Smooth muscle cell of the brain vasculature (primary cell): ENCODE results near the gene TRPM3.

ENCODE experiments used
- DNase-seq: peaks from one replicate; pipeline ENCODE4 v3.0.0-alpha.2; 2012; ENCODE audit warnings: low read depth, low spot score

Gene TRPM3

GRCh38 chr9:70893580-70894122 lies 227.8 kb downstream of the TRPM3 start:
- DNase-seq: no peak

DNA sequence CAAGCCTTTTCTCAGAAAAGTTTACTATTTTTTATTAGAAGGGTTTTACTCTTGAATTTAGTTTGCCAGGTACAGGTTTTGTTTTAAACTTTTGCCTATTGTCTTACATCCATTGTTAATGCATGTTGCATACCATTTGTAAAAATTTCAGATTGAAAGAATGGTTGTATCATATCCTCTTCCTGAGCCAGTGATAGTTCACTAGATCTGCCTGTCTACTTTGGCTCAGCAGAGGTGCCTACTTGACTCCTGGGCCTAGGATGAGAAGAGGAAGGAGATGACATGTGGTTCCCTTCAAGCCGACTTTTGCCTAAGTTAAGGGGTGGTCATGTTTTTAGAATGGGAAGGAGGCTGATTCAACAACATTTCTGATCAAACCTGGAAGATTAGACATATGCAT lies 232.9 kb downstream of the TRPM3 start:
- no peak for DNase-seq

DNA sequence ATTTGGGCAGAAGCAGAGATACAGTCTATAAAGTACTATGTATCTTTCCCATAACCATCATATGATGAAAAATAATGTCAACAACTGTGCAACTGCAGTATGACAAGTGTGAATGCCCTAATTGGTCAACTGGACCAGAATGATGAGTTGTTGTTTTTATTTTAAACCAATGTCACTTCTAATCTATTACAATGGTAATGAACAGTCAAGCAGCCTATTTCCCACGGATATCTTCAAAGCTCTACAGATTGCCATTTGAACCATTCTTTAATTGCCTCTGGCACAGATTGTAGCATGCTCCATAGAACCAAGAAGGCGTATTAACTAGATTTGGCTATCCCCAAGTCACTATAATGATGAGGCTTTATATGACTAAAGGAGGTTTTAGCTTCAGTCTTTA lies 233.6 kb downstream of the TRPM3 start:
- no peak for DNase-seq

DNA sequence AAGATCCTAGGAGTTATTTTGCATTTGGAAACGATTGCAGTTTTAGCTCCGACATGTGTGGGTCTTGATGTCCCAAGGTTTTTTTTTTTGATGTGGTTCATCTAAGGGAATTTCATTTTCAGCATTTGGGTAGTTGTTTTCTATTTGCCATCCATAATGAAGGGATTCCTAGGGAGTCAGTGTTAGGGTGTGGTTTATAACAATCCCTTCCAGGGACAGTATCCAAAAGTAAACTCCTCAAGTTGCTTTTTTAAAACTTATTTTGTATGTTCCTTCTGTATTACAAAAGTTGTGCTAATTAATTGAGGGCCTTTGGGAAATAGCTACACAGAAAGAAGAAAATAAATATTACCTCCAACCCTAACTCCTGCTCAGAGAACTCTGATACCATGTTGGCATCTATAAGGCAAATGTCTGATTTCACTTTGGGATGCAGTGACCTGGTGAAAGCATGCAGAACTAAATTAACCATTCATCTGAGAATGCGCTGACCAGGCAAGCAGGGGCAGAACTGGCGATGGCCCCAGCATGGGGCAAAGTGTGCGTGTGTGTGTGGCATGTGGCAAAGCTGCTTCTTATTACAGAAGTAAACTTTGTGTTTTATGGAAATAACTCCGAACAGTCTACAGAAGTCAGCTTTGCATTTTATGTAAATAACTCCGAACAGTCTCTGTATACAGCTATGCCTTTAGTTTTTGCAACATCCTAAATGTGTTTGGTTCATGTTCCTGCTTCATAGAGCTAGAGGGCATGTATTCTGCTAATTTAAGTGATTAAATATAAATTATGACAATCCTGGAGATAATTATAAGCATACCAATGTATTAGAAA lies 237.2 kb downstream of the TRPM3 start:
- no peak for DNase-seq

- DNase-seq: no peak
Observed at GRCh38 chr9:70883056-70883455, 238.4 kb downstream of the TRPM3 start.

DNA sequence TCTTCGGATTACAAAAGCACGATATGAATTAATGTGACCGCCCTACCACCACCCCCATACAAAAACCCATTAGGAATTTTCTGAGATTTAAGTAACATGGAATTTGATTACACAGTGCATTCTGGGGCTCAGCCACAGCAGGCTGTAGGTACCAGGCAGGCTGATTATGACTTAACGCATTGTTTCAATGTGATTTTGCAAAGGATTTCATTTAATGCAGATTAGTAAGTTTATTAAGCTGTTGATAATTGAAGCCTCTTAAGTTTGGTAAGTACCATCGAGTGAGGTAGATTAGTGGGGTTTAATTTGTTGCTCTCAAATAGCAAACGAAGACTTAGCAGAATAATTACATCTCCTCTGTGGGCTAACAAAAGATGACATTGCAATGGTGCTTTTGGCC lies 240.1 kb downstream of the TRPM3 start:
- DNase-seq: no peak

GRCh38 chr9:70880535-70880934 lies 240.9 kb downstream of the TRPM3 start:
- no peak for DNase-seq

DNA sequence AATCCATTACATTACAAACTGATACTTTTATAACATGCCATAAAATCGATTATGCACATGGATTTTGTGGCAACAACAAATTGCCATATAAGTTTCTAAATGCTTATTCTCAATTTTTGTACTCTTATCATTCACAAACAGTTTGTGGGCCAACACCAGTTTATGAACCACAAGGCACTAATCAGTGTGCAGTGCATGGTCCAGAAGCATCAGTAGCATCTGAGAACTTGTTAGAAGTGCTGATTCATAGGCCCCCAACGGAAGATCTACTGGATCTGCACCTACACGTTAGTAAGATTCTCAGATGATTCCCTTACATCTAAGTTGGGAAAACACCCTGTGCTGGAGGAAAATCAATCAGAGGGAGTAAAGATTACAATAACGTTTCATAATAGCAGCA lies 242.8 kb downstream of the TRPM3 start:
- no peak for DNase-seq

- DNase-seq: no peak
Observed at GRCh38 chr9:70874451-70874850, 247.0 kb downstream of the TRPM3 start.

DNA sequence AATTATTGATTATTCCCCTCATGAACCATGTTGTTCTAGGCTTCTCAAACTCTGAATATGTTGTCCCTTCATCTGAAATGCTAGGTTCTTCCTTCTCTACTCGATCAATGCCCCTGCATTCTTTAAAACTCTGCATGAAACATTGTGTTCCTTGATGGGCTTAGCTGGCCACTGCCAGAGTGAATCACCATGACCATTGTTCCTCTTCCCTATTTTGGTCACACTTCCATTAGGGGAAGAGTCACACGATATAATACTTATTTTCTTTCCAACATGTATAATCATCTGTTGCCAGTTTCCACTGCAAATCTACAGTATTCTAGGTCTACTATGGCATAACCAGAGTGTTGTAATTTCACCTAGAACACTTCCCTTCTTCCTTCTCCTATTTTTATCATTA lies 247.9 kb downstream of the TRPM3 start:
- DNase-seq: no peak

- no peak for DNase-seq
Observed at GRCh38 chr9:70868661-70869652, 252.5 kb downstream of the TRPM3 start.

DNA sequence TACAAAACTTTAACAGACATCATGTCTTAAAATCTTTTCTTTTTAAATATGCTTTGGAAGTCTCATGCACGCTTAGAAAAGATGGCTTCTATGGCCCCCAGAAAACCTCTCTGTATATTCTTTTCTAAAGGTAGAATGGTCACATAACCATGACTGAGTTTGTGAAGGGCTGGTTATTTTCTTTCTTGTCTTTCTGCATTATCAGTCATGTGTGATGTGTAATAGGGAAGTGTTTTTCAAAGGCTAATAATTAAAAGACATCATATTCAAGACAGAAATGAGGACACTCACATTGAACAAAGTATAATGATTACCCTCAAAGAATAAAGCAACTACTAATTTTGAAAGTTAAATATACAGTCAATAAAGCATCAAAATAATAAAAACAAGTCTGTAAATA lies 253.4 kb downstream of the TRPM3 start:
- DNase-seq: no peak

DNA sequence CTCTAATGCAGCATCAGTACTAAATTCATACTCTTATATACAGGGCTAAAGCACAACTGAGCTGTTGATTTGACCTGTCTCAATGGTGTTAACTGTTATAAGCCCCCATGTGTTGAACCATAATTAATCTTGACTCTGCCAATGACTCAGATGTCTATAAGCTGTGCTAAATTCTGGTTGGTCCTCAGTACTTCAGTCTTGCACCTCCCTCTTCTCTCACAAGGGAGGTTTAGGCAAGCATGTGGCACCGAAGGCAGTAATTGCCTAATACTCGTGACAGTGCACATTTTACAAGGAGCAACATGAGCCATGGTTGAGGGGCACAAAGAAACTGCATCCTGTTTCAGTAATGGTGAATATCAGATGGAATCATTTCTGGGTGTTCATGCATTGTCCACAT lies 255.9 kb downstream of the TRPM3 start:
- DNase-seq: no peak

- DNase-seq: no peak
Observed at GRCh38 chr9:70861797-70862196, 259.6 kb downstream of the TRPM3 start.

DNA sequence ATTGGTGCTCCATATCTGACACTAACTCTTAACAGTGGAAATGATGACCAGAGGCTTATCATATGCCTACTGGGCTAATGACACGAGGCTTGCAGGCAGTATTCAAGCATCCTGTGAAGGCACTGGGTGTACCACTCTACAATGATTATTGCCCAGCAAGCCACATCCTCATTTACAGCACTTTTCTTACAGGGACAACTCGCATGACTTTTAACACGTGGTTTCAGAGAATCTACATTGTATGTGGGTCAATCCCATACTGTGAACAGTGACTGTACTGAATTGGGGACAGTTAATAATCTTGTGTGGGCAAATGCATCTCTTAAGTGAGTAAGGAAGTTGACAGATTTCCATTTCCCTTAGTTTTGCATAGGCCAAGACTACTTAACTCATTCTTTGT lies 260.0 kb downstream of the TRPM3 start:
- DNase-seq: no peak

GRCh38 chr9:70859694-70860093 lies 261.7 kb downstream of the TRPM3 start:
- DNase-seq: no peak

DNA sequence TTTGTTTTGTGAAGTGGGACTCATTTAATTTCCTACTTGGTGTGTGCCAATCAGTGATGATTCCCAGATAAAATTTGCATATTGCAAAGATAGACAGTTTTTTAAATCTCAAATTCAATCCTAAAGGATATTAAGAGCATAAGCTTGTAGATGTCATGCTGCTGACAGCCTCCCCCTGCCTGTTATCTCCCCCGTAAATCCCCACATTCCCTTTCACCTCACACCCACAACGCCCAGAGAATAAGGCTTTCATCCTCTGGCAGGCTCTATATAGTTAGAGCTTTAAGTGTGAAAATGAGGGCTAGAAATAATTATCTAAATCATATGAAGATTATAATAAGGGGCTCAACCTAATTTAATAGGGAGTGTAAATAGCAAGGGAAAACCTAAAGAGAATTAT lies 265.0 kb downstream of the TRPM3 start:
- no peak for DNase-seq

DNA sequence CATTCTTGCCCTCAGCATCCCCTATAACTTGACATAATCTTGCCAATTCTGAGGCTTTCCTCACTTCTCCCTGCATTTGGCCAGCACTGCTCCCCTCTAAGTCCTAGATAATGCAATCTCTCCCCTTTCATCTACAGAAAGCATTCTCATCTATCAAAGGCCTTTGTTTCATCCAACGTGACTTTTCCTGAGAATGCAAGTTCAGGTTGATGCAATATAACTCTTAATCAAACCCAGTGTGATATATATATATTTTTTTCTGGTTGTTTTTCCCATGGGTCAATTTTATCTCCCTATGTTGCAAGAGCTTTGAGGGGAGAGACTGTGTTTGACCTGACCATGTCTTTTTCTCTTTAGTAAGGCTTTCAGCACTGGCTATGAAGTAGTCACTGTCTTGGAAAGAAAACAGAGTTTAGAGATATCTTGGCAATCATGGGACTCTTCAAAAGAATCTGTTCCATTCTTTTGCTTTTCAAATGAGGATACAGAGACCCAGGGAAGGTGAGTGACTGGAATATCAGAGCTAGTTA lies 268.6 kb downstream of the TRPM3 start:
- DNase-seq: no peak

DNA sequence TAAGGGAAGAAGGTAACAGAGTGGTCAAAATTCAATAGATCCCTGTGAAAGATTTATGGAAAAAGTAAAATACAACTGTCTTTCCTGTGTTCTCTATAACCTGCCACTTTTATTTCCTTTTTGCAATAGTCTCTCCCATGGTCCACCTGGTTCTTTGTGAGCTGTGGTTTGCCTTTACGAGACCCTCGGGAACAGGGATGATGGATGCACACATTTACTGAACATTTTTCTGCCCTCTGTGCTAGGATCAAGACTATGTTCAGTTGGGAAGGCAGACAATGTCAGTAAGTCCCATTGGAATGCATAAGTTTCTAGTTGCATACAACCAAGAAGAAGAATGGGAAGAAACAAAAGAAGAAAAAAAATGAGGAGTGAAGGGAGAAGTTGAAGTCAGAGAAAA lies 281.2 kb downstream of the TRPM3 start:
- no peak for DNase-seq

DNA sequence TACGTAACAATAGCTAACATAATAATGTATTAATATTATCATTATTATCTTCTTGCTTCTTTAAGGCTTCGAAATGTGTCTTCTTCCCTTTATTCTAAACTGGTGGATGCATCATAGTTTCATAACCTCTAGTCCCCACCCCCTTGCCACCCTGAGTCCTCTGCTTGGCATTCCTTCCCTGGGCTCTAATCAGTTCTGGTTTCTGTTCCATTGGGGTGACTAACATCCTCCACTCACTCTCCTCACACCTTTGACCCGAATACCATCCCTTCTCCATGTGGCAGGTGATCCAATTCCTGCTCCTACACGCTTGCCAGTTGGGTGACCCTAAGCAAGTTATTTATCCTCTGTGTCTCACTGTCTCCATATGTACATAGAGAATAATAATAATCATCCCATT lies 286.1 kb downstream of the TRPM3 start:
- DNase-seq: no peak

GRCh38 chr9:70832492-70832891 lies 288.9 kb downstream of the TRPM3 start:
- no peak for DNase-seq

DNA sequence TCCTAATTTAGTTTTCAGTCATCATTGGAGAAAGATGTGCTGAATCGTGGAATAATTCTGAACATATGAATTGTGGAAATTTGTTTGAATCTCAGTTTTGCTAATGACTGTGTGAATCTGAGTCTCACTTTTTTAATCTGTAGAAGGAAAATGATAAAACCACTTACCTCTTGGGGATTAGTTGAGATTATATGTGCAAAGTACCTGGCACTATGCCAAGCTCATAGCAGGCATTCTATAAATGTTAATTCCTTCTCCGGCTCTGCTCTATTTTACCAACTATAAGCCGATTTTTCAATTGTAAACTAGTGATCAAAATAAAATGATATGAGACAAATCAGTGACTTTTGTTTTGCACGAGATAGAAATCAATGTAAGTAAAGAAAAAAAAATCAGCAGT lies 290.8 kb downstream of the TRPM3 start:
- DNase-seq: no peak
